Neuronal stem cell (in vitro differentiated cells): ENCODE measurements around the gene GRIA1.

Experiments used
- DNase-seq: peaks from one replicate; pipeline ENCODE4 v3.0.0-alpha.2; 2013; ENCODE audit warnings: low spot score
- H2AFZ ChIP-seq: one replicate; pipeline ENCODE4 v1.6.1; 2013; ENCODE audit warnings: mild to moderate bottlenecking, low read length, inconsistent platforms
- H2AK5ac ChIP-seq: 2 replicates; pipeline ENCODE4 v1.6.1; 2013; ENCODE audit warnings: low read depth, mild to moderate bottlenecking, inconsistent platforms, low read length, moderate library complexity, mixed read lengths
- H2BK120ac ChIP-seq: 2 replicates; pipeline ENCODE4 v1.6.1; 2013; ENCODE audit warnings: low read depth, mild to moderate bottlenecking, inconsistent platforms, low read length, moderate library complexity, mixed read lengths
- H2BK12ac ChIP-seq: one replicate; pipeline ENCODE4 v1.6.1; 2013; ENCODE audit warnings: low read length, inconsistent platforms
- H2BK15ac ChIP-seq: 2 replicates; pipeline ENCODE4 v1.6.1; 2013; ENCODE audit warnings: mild to moderate bottlenecking, low read length, inconsistent platforms, mixed read lengths
- H2BK5ac ChIP-seq: one replicate; pipeline ENCODE4 v1.6.1; 2013; ENCODE audit warnings: inconsistent platforms, mild to moderate bottlenecking, low read length, moderate library complexity
- H3K14ac ChIP-seq: one replicate; pipeline ENCODE4 v1.6.1; 2013; ENCODE audit warnings: low read length, inconsistent platforms
- H3K18ac ChIP-seq: 2 replicates; pipeline ENCODE4 v1.6.1; 2013; ENCODE audit warnings: low read length, inconsistent platforms
- H3K23ac ChIP-seq: 2 replicates; pipeline ENCODE4 v1.6.1; 2013; ENCODE audit warnings: low read depth, mild to moderate bottlenecking, mixed read lengths, low read length, inconsistent platforms; ENCODE audit not compliant: poor library complexity
- H3K27ac ChIP-seq: replicated peaks from 3 replicates; pipeline ENCODE4 v1.5.1; 2013; ENCODE audit warnings: low read length, inconsistent platforms
- H3K27me3 ChIP-seq, 3 experiments: 2 replicates each; pipeline ENCODE4 v1.6.1; 2013; ENCODE audit warnings: low read length in 3 of 3, mild to moderate bottlenecking in 2 of 3, inconsistent platforms in 1 of 3, low read depth in 1 of 3, mixed read lengths in 1 of 3, moderate library complexity in 1 of 3; ENCODE audit not compliant: control insufficient read depth in 3 of 3, insufficient read depth in 3 of 3
- H3K36me3 ChIP-seq, 2 donors: replicated peaks in 1 of 2; 2 replicates each; pipeline ENCODE4 v1.6.1; 2013; ENCODE audit warnings: low read length in 2 of 2; ENCODE audit not compliant: control insufficient read depth in 2 of 2, insufficient read depth in 2 of 2
- H3K4ac ChIP-seq: 2 replicates; pipeline ENCODE4 v1.6.1; 2013; ENCODE audit warnings: inconsistent platforms, mild to moderate bottlenecking, low read length, moderate library complexity
- H3K4me1 ChIP-seq, 2 donors: 1 replicate in 1 of 2; 2 replicates in 1 of 2; pipeline ENCODE4 v1.6.1; 2013; ENCODE audit warnings: low read length in 2 of 2, low read depth in 1 of 2; ENCODE audit not compliant: control insufficient read depth in 2 of 2, insufficient read depth in 1 of 2
- H3K4me2 ChIP-seq: one replicate; pipeline ENCODE4 v1.6.1; 2013; ENCODE audit warnings: mild to moderate bottlenecking, low read length, inconsistent platforms; ENCODE audit not compliant: insufficient read depth, poor library complexity, severe bottlenecking
- H3K4me3 ChIP-seq, 2 donors: 2 replicates each; pipeline ENCODE4 v1.5.1; 2013; ENCODE audit warnings: low read length in 2 of 2, mild to moderate bottlenecking in 2 of 2, inconsistent platforms in 1 of 2, moderate library complexity in 1 of 2
- H3K79me1 ChIP-seq: one replicate; pipeline ENCODE4 v1.6.1; 2013; ENCODE audit warnings: low read depth, mild to moderate bottlenecking, inconsistent platforms, low read length, moderate library complexity
- H3K9ac ChIP-seq: one replicate; pipeline ENCODE4 v1.6.1; 2013; ENCODE audit warnings: mild to moderate bottlenecking, low read depth, low read length, inconsistent platforms; ENCODE audit not compliant: poor library complexity
- H3K9me3 ChIP-seq, 2 donors: replicated peaks in 1 of 2; 2 replicates each; pipeline versions ENCODE3 to v1.6.1; 2013; ENCODE audit warnings: low read length in 2 of 2, mild to moderate bottlenecking in 2 of 2, inconsistent platforms in 1 of 2, low read depth in 1 of 2, mixed read lengths in 1 of 2, moderate library complexity in 1 of 2; ENCODE audit not compliant: control insufficient read depth in 2 of 2, insufficient read depth in 1 of 2
- H4K8ac ChIP-seq: one replicate; pipeline ENCODE4 v1.6.1; 2013; ENCODE audit warnings: low read depth, mild to moderate bottlenecking, inconsistent platforms, low read length, moderate library complexity
- H4K91ac ChIP-seq: one replicate; pipeline ENCODE4 v1.6.1; 2013; ENCODE audit warnings: low read length, low read depth, mild to moderate bottlenecking, inconsistent platforms; ENCODE audit not compliant: poor library complexity
- WGBS, 2 donors: extraction: QIAGEN DNeasy Blood & Tissue Kit; methylation state at CpG; one replicate each; pipeline ENCODE4 v1.1.7; 2013; ENCODE audit warnings: missing lambda C conversion rate in 2 of 2, mixed read lengths in 1 of 2; ENCODE audit not compliant: insufficient read length in 2 of 2, insufficient replicate concordance in 1 of 2; ENCODE audit errors: extremely low coverage in 2 of 2; 5-methylcytosine and 5-hydroxymethylcytosine counted together

GRIA1 gene

DNA sequence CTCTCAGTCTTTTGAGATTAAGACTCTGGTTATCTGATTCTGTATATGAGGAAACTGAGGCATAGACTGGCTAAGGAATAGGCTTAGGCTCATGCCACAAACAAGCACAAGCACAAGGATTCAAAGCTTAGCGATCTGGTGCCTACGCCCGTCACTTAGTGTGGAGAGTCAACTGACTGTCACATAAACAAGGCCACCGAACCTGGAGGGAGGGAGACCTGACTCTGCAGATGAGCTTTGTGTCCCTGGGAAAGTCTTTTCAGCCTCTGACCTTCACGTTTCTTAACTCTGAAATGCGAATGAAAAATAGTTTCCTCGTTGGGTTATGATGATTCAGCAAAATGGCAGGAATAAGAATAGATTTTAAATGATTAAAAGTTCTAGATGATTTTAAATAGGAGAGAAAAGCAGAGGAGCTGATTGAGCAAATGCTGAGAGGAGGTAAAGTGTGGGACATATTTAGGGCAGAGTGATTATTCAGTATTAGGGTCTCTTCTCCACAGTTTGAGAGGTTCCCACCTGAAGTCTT, 135.4 kb downstream of the GRIA1 start:
- H3K4me1 ChIP-seq, result peaks cover 17 to 27% of the 10 kb centered on the region in 2 donors
- H2AK5ac ChIP-seq, result no peak overlapping the region
- H2BK5ac ChIP-seq, result no peak overlapping the region
- H2BK15ac ChIP-seq, result no peak overlapping the region
- H3K27me3 ChIP-seq, result no peaks in the 10 kb centered on the region
- no peak overlapping the region for H3K27ac ChIP-seq
- H3K18ac ChIP-seq, result no peak overlapping the region
- no peaks in the 10 kb centered on the region for H3K9me3 ChIP-seq
- H2BK12ac ChIP-seq, result no peak overlapping the region
- H3K4ac ChIP-seq, result no peak overlapping the region
- H4K91ac ChIP-seq, result no peak overlapping the region
- no peaks in the 10 kb centered on the region for H3K36me3 ChIP-seq
- no peak overlapping the region for H2AFZ ChIP-seq
- H3K4me3 ChIP-seq, result no peak overlapping the region
- DNase-seq, result no peak
- no CpG with 5 or more reads among the region's 7 CpGs for WGBS, 2 donors
- H3K79me1 ChIP-seq, result no peaks in the 10 kb centered on the region
- H4K8ac ChIP-seq, result no peak overlapping the region
- no peak overlapping the region for H3K9ac ChIP-seq
- H3K4me2 ChIP-seq, result no peak overlapping the region
- no peak overlapping the region for H2BK120ac ChIP-seq
- no peak overlapping the region for H3K23ac ChIP-seq
- H3K14ac ChIP-seq, result no peak overlapping the region

DNA sequence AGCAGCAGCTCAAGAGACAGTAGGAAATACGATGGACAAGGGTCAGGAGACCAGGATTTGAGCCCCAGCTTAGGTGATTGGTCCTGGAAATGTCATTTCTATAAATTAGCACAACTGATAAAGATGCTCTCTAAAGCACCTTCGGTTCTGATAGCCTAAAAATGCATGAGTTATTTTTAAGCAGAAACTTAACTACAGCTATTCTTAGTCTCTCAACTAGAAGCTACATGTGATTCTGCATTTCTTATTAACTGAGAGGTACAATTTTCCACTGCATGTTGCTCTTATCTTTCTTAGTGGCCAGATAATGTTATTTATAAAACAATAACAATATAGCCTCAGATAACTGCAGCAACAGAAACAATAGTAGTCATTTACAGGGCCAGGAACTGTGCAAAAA, 136.4 kb downstream of the GRIA1 start:
- Histone ChIP-seq H3K9ac (no peak overlapping the region), H4K8ac (no peak overlapping the region), H3K18ac (no peak overlapping the region), H3K4ac (no peak overlapping the region), H3K27me3 (no peaks in the 10 kb centered on the region), H2BK120ac (no peak overlapping the region), H3K4me2 (no peak overlapping the region), H3K4me1 (peaks cover 18 to 27% of the 10 kb centered on the region in 2 donors), H3K4me3 (no peak overlapping the region), H3K14ac (no peak overlapping the region), H2BK12ac (no peak overlapping the region), H2BK5ac (no peak overlapping the region), H3K79me1 (no peaks in the 10 kb centered on the region), H2BK15ac (no peak overlapping the region), H3K9me3 (no peaks in the 10 kb centered on the region), H4K91ac (no peak overlapping the region), H2AFZ (no peak overlapping the region), H3K36me3 (no peaks in the 10 kb centered on the region), H3K23ac (no peak overlapping the region), H3K27ac (no peak overlapping the region), H2AK5ac (no peak overlapping the region)
- DNase-seq, result no peak
- no CpG with 5 or more reads among the region's 2 CpGs for WGBS, 2 donors

DNA sequence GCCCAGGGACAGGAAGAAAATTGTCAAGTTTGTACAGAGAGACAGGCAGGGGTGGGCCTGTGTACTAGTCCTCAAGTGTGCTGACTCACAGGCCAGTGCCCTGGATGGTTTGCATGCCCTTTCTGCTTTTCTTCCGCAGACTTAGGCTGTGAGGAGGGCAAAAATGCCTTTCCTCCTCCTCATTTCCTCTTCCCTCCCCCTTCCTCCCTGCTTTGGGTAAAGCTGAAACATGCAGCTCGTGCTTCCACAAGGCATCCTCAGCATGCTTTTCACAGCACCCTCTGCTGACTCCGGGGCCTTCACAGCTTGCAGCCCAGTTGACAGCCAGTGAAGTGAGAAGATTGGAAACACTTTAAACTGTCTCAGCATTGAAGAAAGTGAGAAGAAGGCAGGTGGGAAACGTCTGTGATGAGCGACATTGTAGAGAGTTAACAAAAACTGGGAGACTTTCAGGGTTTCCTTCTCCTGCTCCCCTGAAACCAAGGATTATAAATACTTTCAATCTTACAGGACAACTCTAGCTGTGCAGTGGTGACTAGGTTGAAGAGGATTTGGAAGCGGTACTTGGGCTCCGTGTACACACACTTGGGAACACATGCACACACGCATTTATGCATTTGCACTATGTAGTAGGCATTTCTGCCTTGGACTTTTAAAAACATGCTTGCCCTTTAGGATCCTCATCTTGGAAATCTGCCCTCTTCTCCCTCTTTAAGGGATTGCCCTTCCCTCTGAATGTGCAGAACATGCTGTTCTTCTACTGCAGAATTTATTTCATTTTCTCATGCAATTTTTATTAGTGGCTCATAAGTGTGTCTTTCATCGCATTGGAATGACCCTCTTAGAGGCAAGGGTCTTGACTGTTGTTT, 138.8 kb downstream of the GRIA1 start:
- Histone ChIP-seq H2AFZ (peak overlapping the region; percentile 84), H4K8ac (no peak overlapping the region), H3K9me3 (no peaks in the 10 kb centered on the region), H3K4me2 (no peak overlapping the region), H2BK5ac (no peak overlapping the region), H3K27ac (peak overlapping the region; percentile 29), H3K79me1 (no peaks in the 10 kb centered on the region), H3K18ac (no peak overlapping the region), H3K23ac (no peak overlapping the region), H3K9ac (no peak overlapping the region), H3K4me1 (peaks cover 20 to 27% of the 10 kb centered on the region in 2 donors), H2BK12ac (no peak overlapping the region), H2BK120ac (no peak overlapping the region), H3K27me3 (no peaks in the 10 kb centered on the region), H4K91ac (no peak overlapping the region), H3K36me3 (no peaks in the 10 kb centered on the region), H3K4me3 (peak overlapping the region in 1 of 2 donors; percentile 0), H3K14ac (no peak overlapping the region), H3K4ac (no peak overlapping the region), H2AK5ac (no peak overlapping the region), H2BK15ac (no peak overlapping the region)
- no CpG with 5 or more reads among the region's 9 CpGs for WGBS, 2 donors
- peak; percentile 31 for DNase-seq

DNA sequence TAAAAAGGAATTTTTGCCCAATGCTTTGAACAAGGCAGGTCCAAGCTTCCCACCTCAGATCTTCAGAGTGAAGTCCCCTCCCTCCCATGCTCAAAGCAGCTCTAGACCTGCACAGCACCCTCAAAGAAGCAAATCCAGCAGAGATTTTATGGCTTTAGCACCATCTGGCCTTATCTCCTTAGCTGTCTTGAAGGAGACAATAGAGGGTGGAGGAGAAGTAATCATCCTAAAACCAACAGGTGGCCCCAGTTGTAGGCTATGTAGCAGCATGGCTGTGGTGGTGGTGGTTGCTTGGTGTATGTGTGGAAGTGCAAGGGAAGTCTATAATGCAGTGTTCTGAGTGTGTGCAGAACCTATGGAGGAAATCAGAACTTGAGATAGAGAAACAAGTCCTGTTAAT, 140.1 kb downstream of the GRIA1 start:
- no peak overlapping the region for H3K4me3 ChIP-seq
- H4K91ac ChIP-seq, result no peak overlapping the region
- H2BK120ac ChIP-seq, result no peak overlapping the region
- H3K9me3 ChIP-seq, result no peaks in the 10 kb centered on the region
- H3K79me1 ChIP-seq, result no peaks in the 10 kb centered on the region
- no peaks in the 10 kb centered on the region for H3K36me3 ChIP-seq
- DNase-seq, result no peak
- no peak overlapping the region for H3K27ac ChIP-seq
- H3K23ac ChIP-seq, result no peak overlapping the region
- no peak overlapping the region for H3K18ac ChIP-seq
- H3K14ac ChIP-seq, result no peak overlapping the region
- H2BK12ac ChIP-seq, result no peak overlapping the region
- no peak overlapping the region for H3K9ac ChIP-seq
- H2AK5ac ChIP-seq, result no peak overlapping the region
- no peak overlapping the region for H2BK5ac ChIP-seq
- no peak overlapping the region for H3K4me2 ChIP-seq
- no peaks in the 10 kb centered on the region for H3K27me3 ChIP-seq
- H4K8ac ChIP-seq, result no peak overlapping the region
- H3K4me1 ChIP-seq, result peaks cover 18 to 27% of the 10 kb centered on the region in 2 donors
- H2AFZ ChIP-seq, result no peak overlapping the region
- H2BK15ac ChIP-seq, result no peak overlapping the region
- H3K4ac ChIP-seq, result no peak overlapping the region
